ENCODE measurements around the gene DGKG.

Gene DGKG

GRCh38 chr3:186359078-186359477, 3.0 kb downstream of the DGKG start:
- Histone ChIP-seq H3K9me3 (ENCODE audit: control insufficient read depth, insufficient read depth, low read length) (no peaks in the 10 kb centered on the region), H3K36me3 (ENCODE audit: control insufficient read depth, low read length) (no peaks in the 10 kb centered on the region), H3K4me3 (ENCODE audit: low read length) (no peak overlapping the region), H3K4me1 (ENCODE audit: control insufficient read depth, low read length) (peaks cover 5% of the 10 kb centered on the region; the same call in 1 of the 2 replicates), H4K20me1 (ENCODE audit: control insufficient read depth, insufficient read depth, low read depth, low read length) (0 out of 2 replicates have a peak, but pooled peaks cover 3% of the 10 kb centered on the region), H3K9me2 (replicated peaks; ENCODE audit: control insufficient read depth, low read length) (no peaks in the 10 kb centered on the region), H3K79me2 (ENCODE audit: control insufficient read depth, low read length) (no peaks in the 10 kb centered on the region), H3F3A (ENCODE audit: control insufficient read depth, insufficient read depth) (no peaks in the 10 kb centered on the region), H3K4me2 (ENCODE audit: low read length) (no peak overlapping the region), H3K27ac (ENCODE audit: low read depth, low read length) (no peak overlapping the region), H3K27me3 (ENCODE audit: control insufficient read depth, low read length) (peaks cover 36% of the 10 kb centered on the region)
- TF ChIP-seq CTCF (IDR thresholded peaks at IDR 0.05; ENCODE audit: low read depth, low read length, poor library complexity, severe bottlenecking) = no peak
- TF ChIP-seq EZH2phosphoT487 (IDR thresholded peaks at IDR 0.05; ENCODE audit: borderline replicate concordance, low read length) = no peak

GRCh38 chr3:186356152-186356551, 5.9 kb downstream of the DGKG start:
- TF ChIP-seq EZH2phosphoT487 (IDR thresholded peaks at IDR 0.05; ENCODE audit: borderline replicate concordance, low read length) (no peak), CTCF (IDR thresholded peaks at IDR 0.05; ENCODE audit: low read depth, low read length, poor library complexity, severe bottlenecking) (no peak)
- no peak overlapping the region for H3K4me3 ChIP-seq (ENCODE audit: low read length)
- H3K27me3 ChIP-seq (ENCODE audit: control insufficient read depth, low read length) = peaks cover 17% of the 10 kb centered on the region
- 0 out of 2 replicates have a peak, but pooled peaks cover 3% of the 10 kb centered on the region for H4K20me1 ChIP-seq (ENCODE audit: control insufficient read depth, insufficient read depth, low read depth, low read length)
- H3K4me1 ChIP-seq (ENCODE audit: control insufficient read depth, low read length) = no peaks in the 10 kb centered on the region
- no peaks in the 10 kb centered on the region for H3K9me3 ChIP-seq (ENCODE audit: control insufficient read depth, insufficient read depth, low read length)
- H3K27ac ChIP-seq (ENCODE audit: low read depth, low read length) = no peak overlapping the region
- H3K36me3 ChIP-seq (ENCODE audit: control insufficient read depth, low read length) = no peaks in the 10 kb centered on the region
- no peaks in the 10 kb centered on the region for H3F3A ChIP-seq (ENCODE audit: control insufficient read depth, insufficient read depth)
- no peak overlapping the region for H3K4me2 ChIP-seq (ENCODE audit: low read length)
- no peaks in the 10 kb centered on the region for H3K9me2 ChIP-seq (replicated peaks; ENCODE audit: control insufficient read depth, low read length)
- no peaks in the 10 kb centered on the region for H3K79me2 ChIP-seq (ENCODE audit: control insufficient read depth, low read length)

- Histone ChIP-seq H3K27ac (ENCODE audit: low read depth, low read length) (no peak overlapping the region), H3K79me2 (ENCODE audit: control insufficient read depth, low read length) (no peaks in the 10 kb centered on the region), H3K9me2 (replicated peaks; ENCODE audit: control insufficient read depth, low read length) (no peaks in the 10 kb centered on the region), H3K4me3 (ENCODE audit: low read length) (no peak overlapping the region), H3K9me3 (ENCODE audit: control insufficient read depth, insufficient read depth, low read length) (no peaks in the 10 kb centered on the region), H3K36me3 (ENCODE audit: control insufficient read depth, low read length) (no peaks in the 10 kb centered on the region), H4K20me1 (ENCODE audit: control insufficient read depth, insufficient read depth, low read depth, low read length) (0 out of 2 replicates have a peak, but pooled peaks cover 3% of the 10 kb centered on the region), H3K4me1 (ENCODE audit: control insufficient read depth, low read length) (no peaks in the 10 kb centered on the region), H3K4me2 (ENCODE audit: low read length) (no peak overlapping the region), H3F3A (ENCODE audit: control insufficient read depth, insufficient read depth) (no peaks in the 10 kb centered on the region), H3K27me3 (ENCODE audit: control insufficient read depth, low read length) (peaks cover 8% of the 10 kb centered on the region)
- no peak for TF ChIP-seq EZH2phosphoT487 (IDR thresholded peaks at IDR 0.05; ENCODE audit: borderline replicate concordance, low read length)
- no peak for TF ChIP-seq CTCF (IDR thresholded peaks at IDR 0.05; ENCODE audit: low read depth, low read length, poor library complexity, severe bottlenecking)
Measured at GRCh38 chr3:186354100-186354499, 7.9 kb downstream of the DGKG start.
